Mucosa of descending colon (tissue), 3 donors: ENCODE measurements around the gene PLXNA4. TPM values are rescaled to one million over a fixed set of nuclear protein-coding genes. Genes with fewer than 3 reads are reported as not detected.

Source experiments
- ATAC-seq: fragments of 200-7000 bp; cut with Tn5 transposase; one replicate; pipeline ENCODE4 v1.9.1; 2020; ENCODE audit warnings: mild to moderate bottlenecking, moderate library complexity
- DNase-seq, 3 donors: peaks; one replicate each; pipeline ENCODE4 v3.0.0-alpha.2; 2020
- H3K36me3 ChIP-seq: fragments of 200-600 bp; one replicate; pipeline ENCODE4 v1.8.0; 2021; ENCODE audit warnings: low read depth, mild to moderate bottlenecking
- H3K4me1 ChIP-seq: fragments of 200-600 bp; one replicate; pipeline ENCODE4 v1.8.0; 2021; ENCODE audit warnings: low read depth, mild to moderate bottlenecking
- H3K4me3 ChIP-seq: fragments of 200-600 bp; one replicate; pipeline ENCODE4 v1.8.0; 2021; ENCODE audit warnings: mild to moderate bottlenecking
- H3K9me3 ChIP-seq: fragments of 200-600 bp; one replicate; pipeline ENCODE4 v1.8.0; 2021; ENCODE audit warnings: mild to moderate bottlenecking
- intact Hi-C, 2 donors: fragments of 100-400 bp; cut with DNase I in 1 of 2; cut with micrococcal nuclease in 1 of 2; formaldehyde crosslinking; loops; one replicate each; pipeline versions ENCODE4 v1.11.0 to v1.11.1; 2022; cut with DNase I, micrococcal nuclease
- total RNA-seq, 3 donors: library from RNA; stranded (reverse); fragmentation: NEBNext Ultra II Directional in 2 of 3; extraction: Animal tissue kit (Norgen Biotek cat#: 25700) in 2 of 3; gene quantifications; one replicate each; pipeline versions ENCODE4 v1.2.1 to v1.2.4, GENCODE V29; 2021 to 2023
- TF ChIP-seq, protein P1 (sequence below): fragments of 200-600 bp; IDR thresholded peaks from one replicate; pipeline ENCODE4 v1.8.0; 2022; ENCODE audit warnings: antibody characterized with exemption, mild to moderate bottlenecking
- donor health status: DM: no; HTN: no; CAD: no; lungs with moderate emphysema.
- donor health status: DM: no; HTN: no; CAD: no.
- donor health status: DM: no; HTN: yes; CAD: no.

PLXNA4 gene
- total RNA-seq, 3 donors from 2014 or later = 0.78 to 3.5 (median 2.7) TPM

DNA sequence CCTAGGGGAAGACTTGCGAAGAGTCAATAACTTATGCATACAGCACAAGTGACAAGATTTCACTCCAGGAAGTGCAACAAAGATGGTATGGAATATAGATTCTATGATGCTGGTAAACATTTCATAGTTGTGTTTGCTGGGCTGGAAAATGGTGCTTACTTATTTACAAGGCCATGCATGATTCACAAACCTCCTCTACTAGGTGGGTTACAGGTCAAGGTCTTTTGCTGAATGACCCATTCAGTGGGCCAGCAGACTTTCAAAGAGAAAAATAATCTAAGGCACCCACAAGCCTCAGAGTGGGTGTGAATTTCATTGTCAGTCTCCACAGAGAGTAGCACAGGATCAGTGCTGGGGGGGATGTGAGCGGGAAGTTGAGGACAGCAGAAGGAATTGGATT lies 378.5 kb downstream of the PLXNA4 start:
- Histone ChIP-seq H3K36me3 (no peaks in the 10 kb centered on the region), H3K4me3 (no peak overlapping the region), H3K4me1 (no peaks in the 10 kb centered on the region), H3K9me3 (no peaks in the 10 kb centered on the region)
- intact Hi-C loops = no loop called here
- no peak for ATAC-seq
- DNase-seq = no peak
- TF ChIP-seq, protein P1, sequence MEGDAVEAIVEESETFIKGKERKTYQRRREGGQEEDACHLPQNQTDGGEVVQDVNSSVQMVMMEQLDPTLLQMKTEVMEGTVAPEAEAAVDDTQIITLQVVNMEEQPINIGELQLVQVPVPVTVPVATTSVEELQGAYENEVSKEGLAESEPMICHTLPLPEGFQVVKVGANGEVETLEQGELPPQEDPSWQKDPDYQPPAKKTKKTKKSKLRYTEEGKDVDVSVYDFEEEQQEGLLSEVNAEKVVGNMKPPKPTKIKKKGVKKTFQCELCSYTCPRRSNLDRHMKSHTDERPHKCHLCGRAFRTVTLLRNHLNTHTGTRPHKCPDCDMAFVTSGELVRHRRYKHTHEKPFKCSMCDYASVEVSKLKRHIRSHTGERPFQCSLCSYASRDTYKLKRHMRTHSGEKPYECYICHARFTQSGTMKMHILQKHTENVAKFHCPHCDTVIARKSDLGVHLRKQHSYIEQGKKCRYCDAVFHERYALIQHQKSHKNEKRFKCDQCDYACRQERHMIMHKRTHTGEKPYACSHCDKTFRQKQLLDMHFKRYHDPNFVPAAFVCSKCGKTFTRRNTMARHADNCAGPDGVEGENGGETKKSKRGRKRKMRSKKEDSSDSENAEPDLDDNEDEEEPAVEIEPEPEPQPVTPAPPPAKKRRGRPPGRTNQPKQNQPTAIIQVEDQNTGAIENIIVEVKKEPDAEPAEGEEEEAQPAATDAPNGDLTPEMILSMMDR = no peak

DNA sequence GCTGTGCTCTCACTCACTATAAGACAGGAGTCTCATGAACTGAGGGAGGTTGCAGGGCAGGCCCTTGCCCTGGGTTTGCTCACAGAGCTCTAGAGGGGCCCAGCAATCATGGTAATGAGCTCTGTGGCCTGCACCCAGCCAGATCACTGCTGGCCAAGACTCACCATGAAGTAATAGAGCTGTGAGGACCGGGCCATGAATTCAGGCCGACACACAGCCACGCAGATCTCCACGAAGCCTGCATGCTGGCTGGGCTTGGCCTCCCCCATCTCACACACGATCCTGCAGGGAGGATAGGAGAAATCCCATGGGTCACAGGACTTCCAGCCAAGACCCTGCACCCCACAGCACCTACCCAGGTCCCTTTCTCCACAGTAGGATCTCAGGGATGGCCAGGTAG lies 382.4 kb downstream of the PLXNA4 start:
- no peak overlapping the region for H3K4me3 ChIP-seq
- no peaks in the 10 kb centered on the region for H3K9me3 ChIP-seq
- H3K4me1 ChIP-seq = no peaks in the 10 kb centered on the region
- DNase-seq = no peak
- intact Hi-C loops = no loop called here
- ATAC-seq = no peak
- TF ChIP-seq, protein P1 = no peak
- H3K36me3 ChIP-seq = no peaks in the 10 kb centered on the region

DNA sequence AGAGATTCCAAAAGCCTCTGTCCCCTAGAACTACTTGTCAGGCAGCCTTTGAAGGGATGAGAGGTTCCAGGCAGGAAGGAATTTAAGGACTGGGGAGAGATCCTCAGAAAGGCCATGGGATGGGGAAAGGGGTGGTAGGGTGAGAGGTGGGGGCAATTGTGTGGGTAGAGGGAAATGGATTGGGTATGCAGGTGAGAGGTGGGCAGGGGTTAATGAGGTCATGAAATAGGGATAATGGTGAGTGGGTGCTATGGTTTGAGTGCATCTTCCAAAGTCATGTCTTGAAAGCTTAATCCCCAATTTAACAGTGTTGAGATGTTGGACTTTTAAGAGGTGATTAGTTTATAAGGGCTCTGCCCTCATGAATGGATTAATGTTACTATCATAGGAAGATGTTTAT lies 383.5 kb downstream of the PLXNA4 start:
- Histone ChIP-seq H3K4me3 (no peak overlapping the region), H3K36me3 (no peaks in the 10 kb centered on the region), H3K4me1 (no peaks in the 10 kb centered on the region), H3K9me3 (peaks cover 4% of the 10 kb centered on the region)
- ATAC-seq = no peak
- DNase-seq = no peak
- TF ChIP-seq, protein P1 = no peak
- intact Hi-C loops = no loop called here

DNA sequence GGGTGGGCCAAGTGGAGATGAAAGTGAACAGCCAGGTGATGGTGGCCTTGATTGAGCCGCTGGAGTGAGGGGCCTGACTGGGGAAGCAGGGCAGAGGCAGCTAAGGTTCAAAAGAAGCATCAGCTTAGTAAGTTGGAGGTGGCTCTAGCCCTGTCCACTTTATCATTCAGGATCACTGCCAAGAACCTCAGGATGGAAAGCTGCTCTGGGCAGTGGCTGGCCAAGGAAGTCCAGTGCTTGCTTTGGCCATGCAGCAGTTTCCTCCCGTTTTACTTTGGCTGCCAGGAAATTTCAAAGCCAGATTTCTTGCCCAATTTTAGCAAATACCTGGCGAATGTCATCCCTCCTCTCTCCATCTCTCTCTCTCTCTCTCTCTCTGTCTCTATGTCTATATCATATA lies 384.9 kb downstream of the PLXNA4 start:
- H3K9me3 ChIP-seq = peaks cover 16% of the 10 kb centered on the region
- no peak for DNase-seq
- no peak overlapping the region for H3K4me3 ChIP-seq
- intact Hi-C loops = no loop called here
- H3K4me1 ChIP-seq = no peaks in the 10 kb centered on the region
- ATAC-seq = no peak
- TF ChIP-seq, protein P1 = no peak
- H3K36me3 ChIP-seq = no peaks in the 10 kb centered on the region

DNA sequence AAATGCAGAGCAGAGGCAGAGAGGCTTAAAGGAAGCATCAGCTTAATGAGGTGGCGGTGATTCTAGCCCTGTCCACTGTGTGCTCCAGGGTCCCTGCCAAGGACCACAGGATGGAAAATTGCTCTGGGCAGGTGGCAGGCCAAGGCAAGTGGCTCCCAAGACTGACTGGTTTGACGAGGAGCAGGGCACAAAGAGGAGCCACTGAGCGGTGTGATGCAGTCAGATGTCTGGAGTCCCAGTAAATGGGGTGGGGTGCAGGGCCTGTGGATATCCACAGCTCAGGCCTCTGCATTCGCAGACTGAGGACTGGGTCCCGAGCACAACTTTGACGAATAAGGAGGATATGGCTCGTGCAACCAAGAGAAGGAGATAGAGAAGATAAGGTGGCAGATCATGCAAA lies 385.6 kb downstream of the PLXNA4 start:
- H3K4me1 ChIP-seq = no peaks in the 10 kb centered on the region
- DNase-seq (no peak), ATAC-seq (no peak)
- H3K4me3 ChIP-seq = no peak overlapping the region
- H3K36me3 ChIP-seq = no peaks in the 10 kb centered on the region
- intact Hi-C loops = no loop called here
- H3K9me3 ChIP-seq = peaks cover 19% of the 10 kb centered on the region
- TF ChIP-seq, protein P1 = no peak

DNA sequence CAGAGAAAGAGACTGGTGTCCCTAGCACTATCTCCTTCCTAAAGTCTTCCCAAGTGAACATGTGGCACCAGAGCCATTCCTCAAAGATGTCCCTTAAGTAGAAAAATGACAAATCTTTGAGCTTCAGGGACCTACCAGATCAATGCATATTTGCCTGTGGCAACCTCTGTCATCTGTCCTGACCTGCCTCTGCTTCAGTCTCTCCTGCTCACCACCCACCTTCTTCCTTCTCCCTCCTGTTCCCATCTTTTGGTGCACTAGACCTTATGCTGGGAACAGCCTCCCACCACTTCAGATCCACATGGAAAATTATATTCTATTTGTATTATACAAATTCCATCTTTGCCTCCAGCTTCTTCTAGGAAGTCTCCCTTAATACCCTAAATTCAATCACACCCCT lies 386.4 kb downstream of the PLXNA4 start:
- H3K36me3 ChIP-seq = no peaks in the 10 kb centered on the region
- peaks cover 19% of the 10 kb centered on the region for H3K9me3 ChIP-seq
- TF ChIP-seq, protein P1 = no peak
- no peak for DNase-seq
- H3K4me3 ChIP-seq = no peak overlapping the region
- intact Hi-C loops = no loop called here
- ATAC-seq = no peak
- no peaks in the 10 kb centered on the region for H3K4me1 ChIP-seq
